Measurements from ENCODE around the gene CBLN4.

Gene CBLN4

GRCh38 chr20:55947701-55948100, 57.6 kb downstream of the CBLN4 start:
- H3K4me3 ChIP-seq (ENCODE audit: low read length), result no peak overlapping the region
- no peak for TF ChIP-seq CTCF (conservative IDR thresholded peaks at IDR 0.05; ENCODE audit: low read depth, low read length)

More at GRCh38 chr20:55947701-55948100, 57.6 kb downstream of the CBLN4 start:
- no peak for DNase-seq (ENCODE audit: low read depth)

Data from retinal pigment epithelial cell (primary cell).